ENCODE measurements around the gene KIRREL3.

DNA sequence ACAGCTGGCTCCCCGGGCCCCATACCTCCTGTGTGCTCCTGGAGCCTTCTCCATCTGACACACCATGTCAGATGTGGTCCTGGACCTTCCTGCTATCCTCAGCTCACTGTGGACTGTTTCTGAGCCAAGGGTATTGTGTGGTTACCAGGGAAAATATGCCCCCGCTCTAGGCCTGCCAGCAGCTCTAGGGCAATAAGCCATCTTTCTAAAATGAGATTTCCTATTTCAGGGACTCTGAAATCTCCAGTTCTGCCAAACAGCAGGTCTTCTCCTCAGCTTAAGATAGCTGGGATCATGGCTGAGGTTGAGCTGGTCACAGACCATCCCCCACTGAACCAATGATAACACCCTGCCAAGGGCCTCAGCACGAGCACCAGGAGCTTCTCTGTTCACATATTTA, 417.5 kb downstream of the KIRREL3 start:
- TF ChIP-seq, protein P1, sequence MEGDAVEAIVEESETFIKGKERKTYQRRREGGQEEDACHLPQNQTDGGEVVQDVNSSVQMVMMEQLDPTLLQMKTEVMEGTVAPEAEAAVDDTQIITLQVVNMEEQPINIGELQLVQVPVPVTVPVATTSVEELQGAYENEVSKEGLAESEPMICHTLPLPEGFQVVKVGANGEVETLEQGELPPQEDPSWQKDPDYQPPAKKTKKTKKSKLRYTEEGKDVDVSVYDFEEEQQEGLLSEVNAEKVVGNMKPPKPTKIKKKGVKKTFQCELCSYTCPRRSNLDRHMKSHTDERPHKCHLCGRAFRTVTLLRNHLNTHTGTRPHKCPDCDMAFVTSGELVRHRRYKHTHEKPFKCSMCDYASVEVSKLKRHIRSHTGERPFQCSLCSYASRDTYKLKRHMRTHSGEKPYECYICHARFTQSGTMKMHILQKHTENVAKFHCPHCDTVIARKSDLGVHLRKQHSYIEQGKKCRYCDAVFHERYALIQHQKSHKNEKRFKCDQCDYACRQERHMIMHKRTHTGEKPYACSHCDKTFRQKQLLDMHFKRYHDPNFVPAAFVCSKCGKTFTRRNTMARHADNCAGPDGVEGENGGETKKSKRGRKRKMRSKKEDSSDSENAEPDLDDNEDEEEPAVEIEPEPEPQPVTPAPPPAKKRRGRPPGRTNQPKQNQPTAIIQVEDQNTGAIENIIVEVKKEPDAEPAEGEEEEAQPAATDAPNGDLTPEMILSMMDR (IDR thresholded peaks at IDR 0.05) = no peak
- TF ChIP-seq, protein P2, sequence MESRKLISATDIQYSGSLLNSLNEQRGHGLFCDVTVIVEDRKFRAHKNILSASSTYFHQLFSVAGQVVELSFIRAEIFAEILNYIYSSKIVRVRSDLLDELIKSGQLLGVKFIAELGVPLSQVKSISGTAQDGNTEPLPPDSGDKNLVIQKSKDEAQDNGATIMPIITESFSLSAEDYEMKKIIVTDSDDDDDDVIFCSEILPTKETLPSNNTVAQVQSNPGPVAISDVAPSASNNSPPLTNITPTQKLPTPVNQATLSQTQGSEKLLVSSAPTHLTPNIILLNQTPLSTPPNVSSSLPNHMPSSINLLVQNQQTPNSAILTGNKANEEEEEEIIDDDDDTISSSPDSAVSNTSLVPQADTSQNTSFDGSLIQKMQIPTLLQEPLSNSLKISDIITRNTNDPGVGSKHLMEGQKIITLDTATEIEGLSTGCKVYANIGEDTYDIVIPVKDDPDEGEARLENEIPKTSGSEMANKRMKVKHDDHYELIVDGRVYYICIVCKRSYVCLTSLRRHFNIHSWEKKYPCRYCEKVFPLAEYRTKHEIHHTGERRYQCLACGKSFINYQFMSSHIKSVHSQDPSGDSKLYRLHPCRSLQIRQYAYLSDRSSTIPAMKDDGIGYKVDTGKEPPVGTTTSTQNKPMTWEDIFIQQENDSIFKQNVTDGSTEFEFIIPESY (IDR thresholded peaks at IDR 0.05; ENCODE audit: borderline replicate concordance, low read depth) = no peak
- no peak for TF ChIP-seq SIN3A (IDR thresholded peaks at IDR 0.05; ENCODE audit: borderline replicate concordance, low read depth, low read length)
- no peak for TF ChIP-seq POLR2AphosphoS5 (IDR thresholded peaks at IDR 0.05; ENCODE audit: low read depth, low read length)
- TF ChIP-seq YY1 (IDR thresholded peaks at IDR 0.05; ENCODE audit: low read depth) = no peak
- no peak for TF ChIP-seq FOXM1 (IDR thresholded peaks at IDR 0.05; ENCODE audit: low read depth)
- TF ChIP-seq SMC3 (IDR thresholded peaks at IDR 0.05; ENCODE audit: low read depth, low read length) = no peak

All from SK-N-SH (cell line).